Putamen (tissue), 1 donor: ENCODE measurements around the gene CABP2.
"Not testable (repeated sequence)": the region's sequence is repeated elsewhere in the genome, so short reads cannot be mapped to it uniquely, and the experiment has no call there.

Source experiments
- DNase-seq: peaks from one replicate; pipeline ENCODE4 v3.0.0-alpha.2; 2016; ENCODE audit warnings: low spot score

Gene CABP2

GRCh38 chr11:67476692-67477091, 46.6 kb downstream of the CABP2 start:
- DNase-seq, result not testable (repeated sequence)

- DNase-seq, result no peak
Observed at GRCh38 chr11:67472882-67473281, 50.4 kb downstream of the CABP2 start.

- DNase-seq, result no peak
Observed at GRCh38 chr11:67470337-67471002, 52.8 kb downstream of the CABP2 start.

- no peak for DNase-seq
Observed at GRCh38 chr11:67469508-67469811, 53.8 kb downstream of the CABP2 start.
